ENCODE results near the gene MYL11.

DNA sequence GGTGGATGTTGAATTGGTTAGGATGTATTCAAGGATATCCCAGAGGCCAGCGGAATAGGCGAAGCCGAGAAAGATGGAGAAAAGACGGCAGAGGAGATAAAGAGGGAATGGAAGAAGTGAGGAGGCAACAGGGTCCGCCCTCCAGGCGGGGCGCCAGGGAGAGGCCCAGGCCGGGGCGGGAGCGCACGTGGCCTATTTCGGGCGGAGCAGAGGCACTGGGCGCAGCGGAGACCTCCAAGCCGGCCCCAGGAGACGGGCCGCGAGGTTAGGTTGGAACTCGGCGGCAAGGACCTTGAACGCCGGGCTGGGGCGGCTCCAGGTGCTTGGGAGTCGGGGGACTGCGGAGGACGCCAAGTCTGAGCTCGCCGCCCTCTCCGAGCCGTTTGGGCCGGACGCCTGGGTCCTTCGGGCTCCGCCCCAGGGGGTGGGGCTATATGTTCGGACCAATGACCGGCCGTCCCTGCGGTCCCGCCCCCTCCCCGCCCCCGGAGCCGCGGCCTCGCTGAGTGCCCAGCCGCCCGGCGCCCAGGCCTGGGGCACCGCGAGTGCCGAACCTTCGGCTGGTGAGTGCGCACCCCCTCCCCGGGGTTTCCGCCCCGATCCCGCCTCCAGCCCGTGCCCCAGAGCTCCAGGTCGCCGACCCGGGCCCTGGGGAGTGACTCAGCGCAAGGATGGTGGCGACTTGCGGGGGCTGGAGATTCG, 32.7 kb downstream of the MYL11 start, which contains the start of gene ZNF771:
- TF ChIP-seq, protein P1, sequence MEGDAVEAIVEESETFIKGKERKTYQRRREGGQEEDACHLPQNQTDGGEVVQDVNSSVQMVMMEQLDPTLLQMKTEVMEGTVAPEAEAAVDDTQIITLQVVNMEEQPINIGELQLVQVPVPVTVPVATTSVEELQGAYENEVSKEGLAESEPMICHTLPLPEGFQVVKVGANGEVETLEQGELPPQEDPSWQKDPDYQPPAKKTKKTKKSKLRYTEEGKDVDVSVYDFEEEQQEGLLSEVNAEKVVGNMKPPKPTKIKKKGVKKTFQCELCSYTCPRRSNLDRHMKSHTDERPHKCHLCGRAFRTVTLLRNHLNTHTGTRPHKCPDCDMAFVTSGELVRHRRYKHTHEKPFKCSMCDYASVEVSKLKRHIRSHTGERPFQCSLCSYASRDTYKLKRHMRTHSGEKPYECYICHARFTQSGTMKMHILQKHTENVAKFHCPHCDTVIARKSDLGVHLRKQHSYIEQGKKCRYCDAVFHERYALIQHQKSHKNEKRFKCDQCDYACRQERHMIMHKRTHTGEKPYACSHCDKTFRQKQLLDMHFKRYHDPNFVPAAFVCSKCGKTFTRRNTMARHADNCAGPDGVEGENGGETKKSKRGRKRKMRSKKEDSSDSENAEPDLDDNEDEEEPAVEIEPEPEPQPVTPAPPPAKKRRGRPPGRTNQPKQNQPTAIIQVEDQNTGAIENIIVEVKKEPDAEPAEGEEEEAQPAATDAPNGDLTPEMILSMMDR (IDR thresholded peaks at IDR 0.05; ENCODE audit: low read depth, low read length, missing input control): no peak
- TF ChIP-seq, protein P2, sequence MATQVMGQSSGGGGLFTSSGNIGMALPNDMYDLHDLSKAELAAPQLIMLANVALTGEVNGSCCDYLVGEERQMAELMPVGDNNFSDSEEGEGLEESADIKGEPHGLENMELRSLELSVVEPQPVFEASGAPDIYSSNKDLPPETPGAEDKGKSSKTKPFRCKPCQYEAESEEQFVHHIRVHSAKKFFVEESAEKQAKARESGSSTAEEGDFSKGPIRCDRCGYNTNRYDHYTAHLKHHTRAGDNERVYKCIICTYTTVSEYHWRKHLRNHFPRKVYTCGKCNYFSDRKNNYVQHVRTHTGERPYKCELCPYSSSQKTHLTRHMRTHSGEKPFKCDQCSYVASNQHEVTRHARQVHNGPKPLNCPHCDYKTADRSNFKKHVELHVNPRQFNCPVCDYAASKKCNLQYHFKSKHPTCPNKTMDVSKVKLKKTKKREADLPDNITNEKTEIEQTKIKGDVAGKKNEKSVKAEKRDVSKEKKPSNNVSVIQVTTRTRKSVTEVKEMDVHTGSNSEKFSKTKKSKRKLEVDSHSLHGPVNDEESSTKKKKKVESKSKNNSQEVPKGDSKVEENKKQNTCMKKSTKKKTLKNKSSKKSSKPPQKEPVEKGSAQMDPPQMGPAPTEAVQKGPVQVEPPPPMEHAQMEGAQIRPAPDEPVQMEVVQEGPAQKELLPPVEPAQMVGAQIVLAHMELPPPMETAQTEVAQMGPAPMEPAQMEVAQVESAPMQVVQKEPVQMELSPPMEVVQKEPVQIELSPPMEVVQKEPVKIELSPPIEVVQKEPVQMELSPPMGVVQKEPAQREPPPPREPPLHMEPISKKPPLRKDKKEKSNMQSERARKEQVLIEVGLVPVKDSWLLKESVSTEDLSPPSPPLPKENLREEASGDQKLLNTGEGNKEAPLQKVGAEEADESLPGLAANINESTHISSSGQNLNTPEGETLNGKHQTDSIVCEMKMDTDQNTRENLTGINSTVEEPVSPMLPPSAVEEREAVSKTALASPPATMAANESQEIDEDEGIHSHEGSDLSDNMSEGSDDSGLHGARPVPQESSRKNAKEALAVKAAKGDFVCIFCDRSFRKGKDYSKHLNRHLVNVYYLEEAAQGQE (IDR thresholded peaks at IDR 0.05): no peak

All from liver (tissue), 2 donors.